H9 (cell line): ENCODE data around the gene PSPC1. TPM values are rescaled to one million over a fixed set of nuclear protein-coding genes. Genes with fewer than 3 reads are reported as not detected.

ENCODE experiments used
- DNase-seq: peaks from one replicate; pipeline ENCODE4 v3.0.0-alpha.2; 2017
- H2AFZ ChIP-seq: one replicate; pipeline ENCODE4 v1.6.1; 2013; ENCODE audit warnings: mild to moderate bottlenecking, low read length, control low read depth, moderate library complexity
- H2AK5ac ChIP-seq: 2 replicates; pipeline ENCODE4 v1.6.1; 2013; ENCODE audit warnings: low read length, control low read depth, mixed read lengths; ENCODE audit not compliant: insufficient read length
- H2BK120ac ChIP-seq: one replicate; pipeline ENCODE4 v1.6.1; 2013; ENCODE audit warnings: low read depth, mild to moderate bottlenecking, low read length, control low read depth, inconsistent platforms; ENCODE audit not compliant: poor library complexity, severe bottlenecking
- H2BK12ac ChIP-seq: 2 replicates; pipeline ENCODE4 v1.6.1; 2013; ENCODE audit warnings: low read length, control low read depth, mixed read lengths, low read depth; ENCODE audit not compliant: insufficient read length
- H2BK15ac ChIP-seq: 2 replicates; pipeline ENCODE4 v1.6.1; 2013; ENCODE audit warnings: low read depth, low read length, control low read depth
- H2BK20ac ChIP-seq: one replicate; pipeline ENCODE4 v1.6.1; 2013; ENCODE audit warnings: low read depth, mild to moderate bottlenecking, low read length, control low read depth, inconsistent platforms; ENCODE audit not compliant: poor library complexity, severe bottlenecking
- H2BK5ac ChIP-seq: 2 replicates; pipeline ENCODE4 v1.6.1; 2013; ENCODE audit warnings: low read length, control low read depth, mixed read lengths; ENCODE audit not compliant: insufficient read length
- H3K14ac ChIP-seq: 2 replicates; pipeline ENCODE4 v1.6.1; 2013; ENCODE audit warnings: low read length, control low read depth; ENCODE audit not compliant: insufficient read depth
- H3K18ac ChIP-seq: 2 replicates; pipeline ENCODE4 v1.6.1; 2013; ENCODE audit warnings: low read depth, mild to moderate bottlenecking, mixed read lengths, low read length, control low read depth; ENCODE audit not compliant: insufficient read length
- H3K23ac ChIP-seq: 2 replicates; pipeline ENCODE4 v1.6.1; 2013; ENCODE audit warnings: low read length, control low read depth, mixed read lengths, low read depth; ENCODE audit not compliant: insufficient read length
- H3K23me2 ChIP-seq: 2 replicates; pipeline ENCODE4 v1.6.1; 2013; ENCODE audit warnings: low read depth, mild to moderate bottlenecking, mixed read lengths, low read length, control low read depth; ENCODE audit not compliant: insufficient read length, poor library complexity, severe bottlenecking
- H3K27ac ChIP-seq: 2 replicates; pipeline ENCODE4 v1.5.1; 2013; ENCODE audit warnings: low read length, control low read depth, mixed read lengths, low read depth; ENCODE audit not compliant: insufficient read length
- H3K27me3 ChIP-seq: 2 replicates; pipeline ENCODE4 v1.6.1; 2013; ENCODE audit warnings: low read length, control low read depth, inconsistent platforms; ENCODE audit not compliant: insufficient read depth
- H3K4ac ChIP-seq: 2 replicates; pipeline ENCODE4 v1.6.1; 2013; ENCODE audit warnings: low read depth, mild to moderate bottlenecking, control low read depth, inconsistent platforms, low read length, moderate library complexity
- H3K4me1 ChIP-seq: 2 replicates; pipeline ENCODE4 v1.6.1; 2013; ENCODE audit warnings: low read length, control low read depth, inconsistent platforms; ENCODE audit not compliant: insufficient read depth
- H3K4me2 ChIP-seq: 2 replicates; pipeline ENCODE4 v1.6.1; 2013; ENCODE audit warnings: low read length, control low read depth, mixed read lengths; ENCODE audit not compliant: insufficient read length, insufficient read depth
- H3K56ac ChIP-seq: 2 replicates; pipeline ENCODE4 v1.6.1; 2013; ENCODE audit warnings: low read depth, mild to moderate bottlenecking, mixed read lengths, low read length, control low read depth; ENCODE audit not compliant: insufficient read length
- H3K79me1 ChIP-seq: 2 replicates; pipeline ENCODE4 v1.6.1; 2013; ENCODE audit warnings: low read depth, mild to moderate bottlenecking, moderate library complexity, low read length, control low read depth, inconsistent platforms; ENCODE audit not compliant: insufficient read depth, poor library complexity, severe bottlenecking
- H3K79me2 ChIP-seq: 2 replicates; pipeline ENCODE4 v1.6.1; 2013; ENCODE audit warnings: low read length, control low read depth, inconsistent platforms; ENCODE audit not compliant: insufficient read depth
- H3K9ac ChIP-seq: 2 replicates; pipeline ENCODE4 v1.6.1; 2013; ENCODE audit warnings: low read length, control low read depth, mixed read lengths; ENCODE audit not compliant: insufficient read length; ENCODE audit errors: extremely low read depth
- H3K9me3 ChIP-seq: one replicate; pipeline ENCODE4 v1.6.1; 2013; ENCODE audit warnings: low read depth, low read length, inconsistent platforms; ENCODE audit not compliant: control insufficient read depth
- H3T11ph ChIP-seq: one replicate; pipeline ENCODE4 v1.6.1; 2013; ENCODE audit warnings: mild to moderate bottlenecking, low read length, control low read depth, inconsistent platforms
- H4K20me1 ChIP-seq: one replicate; pipeline ENCODE4 v1.6.1; 2013; ENCODE audit not compliant: control insufficient read depth, insufficient read length, insufficient read depth
- H4K5ac ChIP-seq: 2 replicates; pipeline ENCODE4 v1.6.1; 2013; ENCODE audit warnings: low read depth, mild to moderate bottlenecking, mixed read lengths, low read length, control low read depth; ENCODE audit not compliant: insufficient read length
- H4K8ac ChIP-seq: replicated peaks from 2 replicates; pipeline ENCODE4 v1.6.1; 2013; ENCODE audit warnings: low read length, control low read depth, mixed read lengths, low read depth; ENCODE audit not compliant: insufficient read length
- H4K91ac ChIP-seq: 2 replicates; pipeline ENCODE4 v1.6.1; 2013; ENCODE audit warnings: low read depth, mild to moderate bottlenecking, moderate library complexity, mixed read lengths, low read length, control low read depth; ENCODE audit not compliant: insufficient read length
- H3K27ac Mint-ChIP-seq, 3 experiments: 2 replicates in 2 of 3; 3 replicates in 1 of 3; pipeline ENCODE4 v1.8.0; 2020 to 2021; ENCODE audit warnings: mixed read lengths in 3 of 3, mild to moderate bottlenecking in 1 of 3, moderate library complexity in 1 of 3
- H3K27me3 Mint-ChIP-seq: 2 replicates; pipeline ENCODE4 v1.8.0; 2021; ENCODE audit warnings: low read depth, mild to moderate bottlenecking, moderate library complexity, mixed read lengths
- H3K36me3 Mint-ChIP-seq, 3 experiments: 2 replicates in 2 of 3; 3 replicates in 1 of 3; pipeline ENCODE4 v1.8.0; 2020 to 2021; ENCODE audit warnings: low read depth in 3 of 3, mixed read lengths in 3 of 3; ENCODE audit not compliant: insufficient read depth in 1 of 3
- H3K4me1 Mint-ChIP-seq, 2 experiments: 2 replicates each; pipeline ENCODE4 v1.8.0; 2020; ENCODE audit warnings: mixed read lengths in 2 of 2
- H3K4me3 Mint-ChIP-seq, 2 experiments: 2 replicates in 1 of 2; 3 replicates in 1 of 2; pipeline ENCODE4 v1.8.0; 2020 to 2021; ENCODE audit warnings: mild to moderate bottlenecking in 2 of 2, mixed read lengths in 2 of 2, moderate library complexity in 1 of 2
- H3K9me3 Mint-ChIP-seq, 2 experiments: 2 replicates in 1 of 2; 3 replicates in 1 of 2; pipeline ENCODE4 v1.8.0; 2020; ENCODE audit warnings: mild to moderate bottlenecking in 2 of 2, mixed read lengths in 2 of 2, moderate library complexity in 1 of 2
- WGBS: extraction: QIAGEN DNeasy Blood & Tissue Kit; methylation state at CpG from one replicate; pipeline ENCODE4 v1.1.7; 2013; ENCODE audit warnings: missing lambda C conversion rate, low lambda C conversion rate, mixed read lengths; ENCODE audit not compliant: insufficient read length; ENCODE audit errors: extremely low coverage; 5-methylcytosine and 5-hydroxymethylcytosine counted together
- total RNA-seq: library from RNA; stranded (reverse); gene quantifications from 2 replicates; pipeline ENCODE4 v1.2.1, GENCODE V29; 2021
- TF ChIP-seq, protein P1 (sequence below): fragments of 200-600 bp; sonication (generic); conservative IDR thresholded peaks from 3 replicates; pipeline ENCODE4 v1.8.0; 2021; ENCODE audit warnings: antibody characterized with exemption, mild to moderate bottlenecking

The PSPC1 gene
- total RNA-seq, 1 experiment from 2014 or later = 134 TPM

DNA sequence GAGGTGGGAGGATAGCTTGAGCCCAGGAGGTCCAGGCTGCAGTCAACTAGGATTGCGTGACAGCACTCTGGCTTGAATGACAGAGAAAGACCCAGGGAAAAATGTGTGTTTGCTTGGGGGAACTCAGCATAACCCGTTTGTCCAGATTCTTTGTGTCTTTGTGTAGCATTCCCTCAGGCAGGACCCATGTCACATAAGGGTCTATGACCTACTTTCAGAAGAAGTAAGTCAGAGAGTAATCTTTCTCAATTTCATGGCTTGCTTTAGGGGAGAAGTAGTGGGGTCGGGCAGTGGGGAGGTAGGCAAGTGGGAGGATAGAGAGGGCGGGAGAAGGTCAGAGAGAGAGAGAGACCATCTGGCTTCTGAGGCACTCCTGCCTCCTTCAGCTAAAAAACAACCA, 11.9 kb upstream of the PSPC1 start:
- no peaks in the 10 kb centered on the region for H3K79me2 ChIP-seq
- H3T11ph ChIP-seq = no peak overlapping the region
- H2BK15ac ChIP-seq = no peak overlapping the region
- peak overlapping the region; percentile 25 for H3K27ac ChIP-seq
- H3K27me3 ChIP-seq = no peaks in the 10 kb centered on the region
- no CpG with 5 or more reads among the region's 4 CpGs for WGBS
- TF ChIP-seq, protein P1, sequence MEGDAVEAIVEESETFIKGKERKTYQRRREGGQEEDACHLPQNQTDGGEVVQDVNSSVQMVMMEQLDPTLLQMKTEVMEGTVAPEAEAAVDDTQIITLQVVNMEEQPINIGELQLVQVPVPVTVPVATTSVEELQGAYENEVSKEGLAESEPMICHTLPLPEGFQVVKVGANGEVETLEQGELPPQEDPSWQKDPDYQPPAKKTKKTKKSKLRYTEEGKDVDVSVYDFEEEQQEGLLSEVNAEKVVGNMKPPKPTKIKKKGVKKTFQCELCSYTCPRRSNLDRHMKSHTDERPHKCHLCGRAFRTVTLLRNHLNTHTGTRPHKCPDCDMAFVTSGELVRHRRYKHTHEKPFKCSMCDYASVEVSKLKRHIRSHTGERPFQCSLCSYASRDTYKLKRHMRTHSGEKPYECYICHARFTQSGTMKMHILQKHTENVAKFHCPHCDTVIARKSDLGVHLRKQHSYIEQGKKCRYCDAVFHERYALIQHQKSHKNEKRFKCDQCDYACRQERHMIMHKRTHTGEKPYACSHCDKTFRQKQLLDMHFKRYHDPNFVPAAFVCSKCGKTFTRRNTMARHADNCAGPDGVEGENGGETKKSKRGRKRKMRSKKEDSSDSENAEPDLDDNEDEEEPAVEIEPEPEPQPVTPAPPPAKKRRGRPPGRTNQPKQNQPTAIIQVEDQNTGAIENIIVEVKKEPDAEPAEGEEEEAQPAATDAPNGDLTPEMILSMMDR = no peak
- Mint-ChIP-seq H3K27me3 (no peaks in the 10 kb centered on the region), H3K36me3 (no peaks in the 10 kb centered on the region), H3K27ac (peak overlapping the region in 2 of 3 experiments; percentile 59 to 98; a peak in 5 of 7 replicates), H3K9me3 (peaks cover 3% of the 10 kb centered on the region in 2 experiments; a peak in 2 of 5 replicates), H3K4me1 (peaks cover 13 to 14% of the 10 kb centered on the region in 2 experiments), H3K4me3 (no peak overlapping the region; a peak in 2 of 5 replicates)
- no peak overlapping the region for H4K8ac ChIP-seq
- no peak overlapping the region for H3K4me2 ChIP-seq
- H3K23ac ChIP-seq = no peak overlapping the region
- H3K56ac ChIP-seq = no peak overlapping the region
- no peak overlapping the region for H3K9ac ChIP-seq
- no peak overlapping the region for H2BK5ac ChIP-seq
- peaks cover 2% of the 10 kb centered on the region; the same call in 1 of the 2 replicates for H3K4me1 ChIP-seq
- H3K9me3 ChIP-seq = no peaks in the 10 kb centered on the region
- no peak overlapping the region for H4K91ac ChIP-seq
- H4K5ac ChIP-seq = no peak overlapping the region
- H2BK120ac ChIP-seq = no peak overlapping the region
- H3K79me1 ChIP-seq = no peaks in the 10 kb centered on the region
- H3K14ac ChIP-seq = no peak overlapping the region
- no peaks in the 10 kb centered on the region for H4K20me1 ChIP-seq
- H3K4ac ChIP-seq = no peak overlapping the region
- no peak overlapping the region for H2AFZ ChIP-seq
- no peak overlapping the region for H2BK12ac ChIP-seq
- H3K23me2 ChIP-seq = no peaks in the 10 kb centered on the region
- peak; percentile 81 for DNase-seq
- H3K18ac ChIP-seq = peak overlapping the region; percentile 33
- no peak overlapping the region for H2AK5ac ChIP-seq
- no peak overlapping the region for H2BK20ac ChIP-seq
